Activated CD4-positive, alpha-beta T cell treated with anti-CD3 and anti-CD28 coated beads, Interleukin-2, amount 50 U/mL, for 48 hours (primary cell): Measurements from ENCODE around the gene VRK2.
"Not testable (repeated sequence)": the region's sequence is repeated elsewhere in the genome, so short reads cannot be mapped to it uniquely, and the experiment has no call there.

Experiments used
- DNase-seq, 2 experiments: peaks; one replicate each; pipeline ENCODE4 v3.0.0-alpha.2; 2020

The VRK2 gene

DNA sequence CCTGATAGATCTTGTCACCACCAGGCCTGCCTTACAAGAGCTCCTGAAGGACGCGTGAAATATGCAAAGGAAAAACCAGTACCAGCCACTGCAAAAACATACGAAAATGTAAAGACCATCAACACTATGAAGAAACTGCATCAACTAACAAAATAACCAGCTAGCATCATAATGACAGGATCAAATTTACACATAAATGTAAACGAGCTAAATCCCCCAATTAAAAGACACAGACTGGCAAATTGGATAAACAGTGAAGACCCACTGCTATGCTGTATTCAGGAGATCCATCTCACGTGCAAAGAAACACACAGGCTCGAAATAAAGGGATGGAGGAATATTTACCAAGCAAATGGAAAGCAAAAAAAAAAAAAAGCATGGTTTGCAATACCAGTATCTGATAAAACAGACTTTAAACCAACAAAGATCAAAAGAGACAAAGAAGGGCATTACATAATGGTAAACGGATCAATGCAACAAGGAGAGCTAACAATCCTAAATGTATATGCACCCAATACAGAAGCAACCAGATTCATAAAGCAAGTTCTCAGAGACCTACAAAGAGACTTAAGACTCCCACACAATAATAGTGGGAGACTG is 123.8 kb downstream of the VRK2 start:
- not testable (repeated sequence) for DNase-seq

DNA sequence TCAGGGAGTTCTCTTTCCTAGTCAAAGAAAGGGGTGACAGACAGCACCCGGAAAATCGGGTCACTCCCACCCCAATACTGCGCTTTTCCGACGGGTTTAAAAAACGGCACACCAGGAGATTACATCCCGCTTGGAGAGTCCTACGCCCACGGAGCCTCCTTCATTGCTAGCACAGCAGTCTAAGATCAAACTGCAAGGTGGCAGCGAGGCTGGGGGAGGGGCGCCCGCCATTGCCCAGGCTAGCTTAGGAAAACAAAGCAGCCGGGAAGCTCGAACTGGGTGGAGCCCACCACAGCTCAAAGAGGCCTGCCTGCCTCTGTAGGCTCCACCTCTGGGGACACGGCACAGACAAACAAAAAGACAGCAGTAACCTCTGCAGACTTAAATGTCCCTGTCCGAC is 125.2 kb downstream of the VRK2 start:
- not testable (repeated sequence) for DNase-seq

DNA sequence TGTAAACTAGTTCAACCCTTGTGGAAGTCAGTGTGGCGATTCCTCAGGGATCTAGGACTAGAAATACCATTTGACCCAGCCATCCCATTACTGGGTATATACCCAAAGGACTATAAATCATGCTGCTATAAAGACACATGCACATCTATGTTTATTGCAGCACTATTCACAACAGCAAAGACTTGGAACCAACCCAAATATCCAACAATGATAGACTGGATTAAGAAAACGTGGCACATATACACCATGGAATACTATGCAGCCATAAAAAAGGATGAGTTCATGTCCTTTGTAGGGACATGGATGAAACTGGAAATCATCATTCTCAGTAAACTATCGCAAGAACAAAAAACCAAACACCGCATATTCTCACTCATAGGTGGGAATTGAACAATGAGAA is 130.6 kb downstream of the VRK2 start:
- not testable (repeated sequence) for DNase-seq

DNA sequence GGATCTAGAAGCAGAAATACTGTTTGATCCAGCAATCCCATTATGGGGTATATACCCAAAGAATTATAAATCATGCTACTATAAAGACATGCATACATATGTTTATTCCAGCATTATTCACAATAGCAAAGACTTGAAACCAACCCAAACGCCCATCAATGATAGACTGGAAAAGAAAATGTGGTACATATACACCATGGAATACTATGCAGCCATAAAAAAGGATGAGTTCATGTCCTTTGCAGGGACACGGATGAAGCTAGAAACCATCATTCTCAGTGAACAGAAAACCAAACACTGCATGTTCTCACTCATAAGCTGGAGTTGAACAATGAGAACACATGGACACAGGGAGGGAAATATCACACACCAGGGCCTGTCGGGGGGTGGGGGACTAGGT is 133.6 kb downstream of the VRK2 start:
- not testable (repeated sequence) for DNase-seq

DNA sequence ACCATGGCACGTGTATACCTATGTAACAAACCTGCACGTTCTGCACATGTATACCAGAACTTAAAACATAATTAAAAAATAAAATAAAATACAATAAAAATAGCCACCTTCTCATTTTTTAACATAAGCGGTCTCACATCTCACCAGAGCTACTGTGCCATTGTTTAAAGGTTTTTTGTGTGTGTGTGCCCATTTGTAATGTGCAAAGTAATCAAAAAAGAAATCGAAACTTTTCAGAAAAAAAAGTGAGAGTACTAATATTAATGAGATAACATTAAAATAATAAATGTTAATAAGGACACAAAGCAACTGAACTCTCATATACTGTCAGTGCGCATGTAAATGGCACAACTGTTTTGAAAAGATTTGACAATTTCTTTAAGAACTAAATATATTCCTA is 134.0 kb downstream of the VRK2 start:
- DNase-seq = no peak

DNA sequence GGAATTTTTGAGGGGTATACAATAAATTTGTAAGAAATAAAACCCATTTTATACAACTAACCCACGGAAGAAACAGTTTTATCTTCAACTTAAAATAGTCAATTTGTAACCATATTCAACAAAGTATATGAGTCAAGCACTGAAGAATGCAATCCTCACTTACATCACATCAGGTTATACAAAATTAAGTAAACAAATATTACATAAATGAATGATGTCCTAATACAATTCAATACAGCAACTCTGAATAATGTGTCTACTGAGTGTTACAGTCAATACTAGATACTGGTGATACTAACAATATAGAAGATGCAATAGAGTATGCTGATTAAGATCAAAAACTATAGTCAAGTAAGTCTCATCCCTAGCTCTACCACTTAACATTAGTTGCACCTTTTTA is 135.9 kb downstream of the VRK2 start:
- no peak for DNase-seq

DNA sequence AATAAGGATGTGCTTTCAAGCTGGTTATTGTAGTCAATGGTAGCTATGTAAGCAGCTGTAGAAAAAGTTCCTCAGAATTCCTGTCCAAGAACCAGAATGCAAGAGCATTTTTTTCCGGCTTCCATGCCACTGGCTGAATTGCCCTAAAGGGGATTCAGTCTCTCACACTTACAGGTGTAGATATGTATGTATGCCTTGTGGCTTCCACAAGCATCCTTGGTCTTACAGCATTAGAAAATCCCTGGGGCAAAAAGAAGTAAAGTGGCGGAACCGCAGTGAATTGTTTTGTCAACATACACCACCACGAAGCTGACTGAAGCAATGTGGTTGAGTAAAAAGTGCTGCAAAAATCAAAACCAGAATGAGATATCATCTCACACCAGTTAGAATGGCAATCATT is 139.9 kb downstream of the VRK2 start:
- DNase-seq = no peak

DNA sequence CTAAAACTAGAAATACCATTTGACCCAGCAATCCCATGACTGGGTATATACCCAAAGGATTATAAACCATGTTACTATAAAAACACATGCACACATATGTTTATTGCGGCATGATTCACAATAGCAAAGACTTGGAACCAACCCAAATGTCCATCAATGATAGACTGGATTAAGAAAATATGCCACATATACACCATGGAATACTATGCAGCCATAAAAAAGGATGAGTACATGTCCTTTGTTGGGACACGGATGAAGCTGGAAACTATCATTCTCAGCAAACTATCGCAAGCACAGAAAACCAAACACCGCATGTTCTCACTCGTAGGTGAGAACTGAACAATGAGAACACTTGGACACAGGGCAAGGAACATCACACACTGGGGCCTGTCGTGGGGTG is 140.4 kb downstream of the VRK2 start:
- not testable (repeated sequence) for DNase-seq

DNA sequence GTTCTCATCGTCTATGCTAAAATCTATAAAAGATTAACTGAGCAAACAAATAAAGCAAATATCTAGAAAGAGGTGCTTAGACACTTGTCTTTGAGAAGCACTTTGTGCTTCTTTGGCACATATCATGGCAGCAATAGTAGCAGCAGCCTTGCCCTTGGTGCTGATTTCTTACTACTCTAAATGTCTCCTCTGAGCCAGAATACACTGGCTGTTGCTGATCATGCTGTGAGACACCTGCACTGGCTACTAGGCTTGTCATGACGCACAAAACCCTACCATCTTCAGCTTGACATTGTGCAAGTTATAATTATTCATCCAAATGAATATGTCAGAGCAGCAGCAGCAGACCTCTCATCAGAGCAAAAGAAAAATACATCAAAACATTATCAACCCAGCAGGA is 147.9 kb downstream of the VRK2 start:
- no peak for DNase-seq

DNA sequence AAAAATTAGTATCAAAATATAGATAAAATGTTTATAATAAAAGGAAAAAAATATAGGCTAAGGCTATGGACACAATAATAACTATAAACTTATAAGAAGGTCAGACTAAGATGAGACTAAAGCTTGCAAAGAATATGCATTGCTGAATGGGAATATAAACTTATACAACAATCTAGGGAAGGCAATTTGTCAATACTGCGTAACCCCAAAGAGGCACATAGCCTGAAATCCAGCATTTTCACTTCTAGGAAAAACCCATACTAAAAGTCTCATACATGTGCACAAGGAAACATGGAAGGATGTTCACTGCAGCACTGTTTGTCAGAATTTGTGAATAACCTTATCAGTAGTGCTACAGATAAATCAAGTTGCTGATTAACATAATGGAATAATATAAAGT is 149.1 kb downstream of the VRK2 start:
- DNase-seq = no peak

DNA sequence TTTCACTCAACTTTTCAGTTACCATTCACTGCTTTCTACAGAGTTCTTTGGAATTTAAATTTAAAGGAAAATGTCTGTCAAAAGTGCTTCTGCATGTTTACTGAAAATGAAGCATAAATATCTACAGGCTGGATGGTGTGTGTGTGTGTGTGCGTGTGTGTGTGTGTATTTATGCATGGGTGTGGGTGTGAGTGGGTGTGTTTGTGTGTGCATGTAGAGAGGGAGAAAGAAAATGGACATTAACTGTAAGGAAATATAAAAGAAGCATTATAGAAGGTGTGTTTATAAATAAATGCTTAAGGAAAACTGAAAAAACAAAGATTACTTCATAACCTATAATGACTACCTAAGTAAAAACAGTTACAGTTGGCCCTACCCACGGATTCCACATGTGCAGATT is 151.3 kb downstream of the VRK2 start:
- no peak for DNase-seq

DNA sequence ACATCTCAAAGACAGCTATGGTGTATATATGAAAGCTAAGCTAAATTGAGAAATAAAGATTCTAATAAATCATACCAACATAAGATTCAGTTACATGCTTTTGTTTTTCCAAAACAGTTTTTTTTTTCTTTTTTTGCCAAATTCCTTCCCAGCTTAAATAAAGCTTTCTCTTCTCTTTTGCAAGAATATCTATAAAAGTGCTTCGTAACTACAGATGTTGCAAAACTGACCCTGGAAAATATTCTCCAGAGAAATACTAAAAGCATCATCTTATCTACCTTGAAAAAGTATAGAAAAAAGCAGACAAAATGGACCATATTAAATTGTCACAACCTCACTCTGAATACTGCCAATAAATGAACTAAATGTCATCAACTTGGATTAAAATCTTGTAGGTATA is 155.8 kb downstream of the VRK2 start:
- no peak for DNase-seq

DNA sequence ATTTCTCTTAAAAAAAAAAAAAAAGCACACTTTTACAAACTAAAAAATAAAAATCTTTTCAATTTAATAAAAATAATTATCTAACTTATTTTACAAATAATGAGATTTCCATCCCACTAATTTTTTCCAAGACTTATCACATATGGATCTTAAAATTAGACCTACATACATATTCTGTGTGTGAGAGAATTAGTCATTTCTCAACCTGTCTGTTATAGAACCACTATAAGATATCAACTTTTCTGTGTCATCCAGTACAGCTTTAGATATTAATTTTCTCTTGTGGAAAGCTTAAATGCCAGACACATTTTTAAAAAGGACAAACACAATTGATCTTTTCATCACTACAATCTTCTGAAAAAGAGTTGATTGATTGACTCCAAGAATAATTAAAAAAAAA is 156.4 kb downstream of the VRK2 start:
- DNase-seq = no peak

DNA sequence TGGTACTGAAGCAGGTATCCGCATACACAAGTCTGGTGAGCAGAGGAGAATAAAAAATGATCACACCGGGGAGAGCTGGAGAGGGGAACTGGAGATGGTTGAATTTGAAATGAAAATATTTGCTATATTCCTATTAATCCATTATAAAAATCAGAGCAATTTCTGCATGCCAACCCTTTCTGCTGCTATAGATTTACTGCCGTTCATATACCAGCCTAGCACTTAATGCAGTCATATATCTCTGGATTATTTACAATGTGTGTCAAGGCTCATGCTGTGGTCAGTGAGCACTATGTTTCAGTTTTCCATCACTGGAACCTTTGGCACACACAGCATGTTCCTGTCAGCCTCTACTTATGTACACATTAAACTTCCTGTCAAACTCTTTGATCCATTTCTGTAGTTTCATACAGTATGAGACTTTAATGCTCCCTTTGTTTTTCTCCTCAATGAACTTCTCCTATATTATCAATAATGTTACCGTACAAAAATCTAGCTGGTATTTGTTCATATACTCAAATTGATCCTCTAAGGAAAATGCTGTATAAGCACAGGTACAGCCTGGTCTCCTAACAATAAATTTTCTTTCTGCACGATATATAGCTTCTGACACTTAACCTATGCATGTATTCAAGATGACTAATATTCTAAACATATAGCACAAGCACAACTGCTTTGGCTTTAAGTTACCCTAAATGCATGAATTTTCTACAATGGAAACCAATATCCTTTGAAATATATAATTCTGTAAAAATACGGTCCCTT is 157.8 kb downstream of the VRK2 start:
- DNase-seq = no peak

DNA sequence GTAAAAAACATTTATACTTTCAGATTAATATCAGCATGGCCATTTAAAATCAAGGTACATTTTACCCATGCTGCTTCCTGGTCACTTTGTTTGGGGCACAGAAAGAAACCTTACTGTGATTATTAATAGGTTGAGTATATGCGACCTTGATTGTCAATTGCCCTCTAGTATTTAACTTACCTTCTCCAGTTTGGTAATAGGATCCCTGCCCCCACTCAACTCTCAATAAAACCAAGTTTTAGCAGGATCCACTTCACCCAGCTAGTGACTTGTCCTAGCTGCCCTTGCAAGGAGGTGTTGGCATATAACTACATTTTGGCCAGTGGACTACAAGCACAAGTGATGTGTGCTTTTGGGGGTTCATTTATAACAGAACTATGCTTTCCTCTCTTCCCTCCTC is 160.2 kb downstream of the VRK2 start:
- DNase-seq = no peak

DNA sequence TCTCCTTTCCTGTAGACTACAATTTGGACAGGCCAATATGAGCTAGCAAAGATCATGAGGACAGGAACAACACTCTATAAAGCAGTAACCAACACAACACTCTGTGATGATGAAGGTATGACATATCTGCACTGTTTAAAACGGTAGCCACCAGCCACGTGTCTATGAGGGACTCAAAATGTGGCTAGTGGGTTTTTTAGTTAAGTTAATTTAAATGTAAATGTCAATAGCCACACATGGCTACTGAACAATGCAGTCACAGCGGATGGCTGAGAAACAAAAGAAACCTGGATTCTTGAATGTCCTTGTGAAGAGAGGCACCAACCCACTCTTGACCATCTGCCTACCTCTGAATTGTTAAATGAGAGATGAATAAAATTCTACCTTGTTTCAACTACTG is 160.6 kb downstream of the VRK2 start:
- DNase-seq = no peak
